K562 (cell line): ENCODE results near the gene LMLN. TPM values are rescaled to one million over a fixed set of nuclear protein-coding genes. Genes with fewer than 3 reads are reported as not detected.

Source experiments
- CREB3 ChIP-seq: fragments of 450-650 bp; conservative IDR thresholded peaks from 2 replicates; pipeline ENCODE4 v1.6.1; 2016; ENCODE audit warnings: missing genetic modification characterization, low read depth, mild to moderate bottlenecking, missing compliant biosample characterization, moderate library complexity
- ELF4 ChIP-seq: fragments of 450-650 bp; formaldehyde crosslinking; IDR thresholded peaks from 2 replicates; pipeline ENCODE4 v1.4.0; 2022; ENCODE audit warnings: missing genetic modification characterization
- PHB ChIP-seq: fragments of 250-450 bp; sonication (Bioruptor Pico); IDR thresholded peaks from 2 replicates; pipeline ENCODE4 v1.5.0; 2021
- SMAD3 ChIP-seq: fragments of 450-650 bp; formaldehyde crosslinking; conservative IDR thresholded peaks from 2 replicates; pipeline ENCODE4 v1.4.0; 2020; ENCODE audit warnings: mild to moderate bottlenecking
- SREBF1 ChIP-seq: fragments of 150-350 bp; IDR thresholded peaks from 2 replicates; pipeline ENCODE4 v1.6.1; 2014; ENCODE audit warnings: antibody characterized with exemption, low read depth, low read length, borderline replicate concordance
- TGIF2 ChIP-seq: sonication (generic); formaldehyde crosslinking; IDR thresholded peaks from 2 replicates; pipeline ENCODE4 v1.8.1; 2022; ENCODE audit warnings: mild to moderate bottlenecking, missing genetic modification reagents, moderate library complexity
- U2AF2 ChIP-seq: fragments of 200-400 bp; formaldehyde crosslinking; optimal IDR thresholded peaks from 2 replicates; pipeline ENCODE3; 2017; ENCODE audit warnings: low read depth, mild to moderate bottlenecking, low read length
- ZBTB12 ChIP-seq: fragments of 250-450 bp; sonication (Bioruptor Pico); IDR thresholded peaks from 2 replicates; pipeline ENCODE4 v1.4.0; 2020
- ZKSCAN8 ChIP-seq: fragments of 200-800 bp; sonication (Bioruptor generic); IDR thresholded peaks from 2 replicates; pipeline ENCODE4 v1.6.1; 2016; ENCODE audit warnings: missing genetic modification characterization, missing compliant biosample characterization
- ZNF318 ChIP-seq, 2 experiments: fragments of 450-650 bp; IDR thresholded peaks; 2 replicates each; pipeline ENCODE4 v1.6.1; 2016; ENCODE audit warnings: mild to moderate bottlenecking in 2 of 2, borderline replicate concordance in 1 of 2, low read depth in 1 of 2, moderate library complexity in 1 of 2
- ZNF740 ChIP-seq, 3 experiments: fragments of 200-800 bp in 1 of 3; sonication (Bioruptor generic) in 1 of 3; sonication (generic) in 1 of 3; formaldehyde crosslinking in 1 of 3; IDR thresholded peaks; 2 replicates each; pipeline versions ENCODE4 v1.6.1 to v1.8.0; 2016 to 2022; ENCODE audit warnings: mild to moderate bottlenecking in 2 of 3, missing compliant biosample characterization in 2 of 3, missing genetic modification characterization in 2 of 3, missing genetic modification reagents in 1 of 3
- ZNF780A ChIP-seq: fragments of 250-450 bp; sonication (Bioruptor Pico); IDR thresholded peaks from 2 replicates; pipeline ENCODE4 v1.5.0; 2021; ENCODE audit warnings: mild to moderate bottlenecking
- ZNF785 ChIP-seq: fragments of 250-450 bp; sonication (Bioruptor Pico); IDR thresholded peaks from 2 replicates; pipeline ENCODE4 v1.4.0; 2020; ENCODE audit warnings: mild to moderate bottlenecking
- polyA plus RNA-seq, 8 experiments: library from polyadenylated mRNA; depleted of rRNA in 4 of 8; stranded (reverse) in 5 of 8; unstranded in 3 of 8; fragments of >200 nt; fragmentation: Nextera tagmentation in 2 of 8; fragmentation: Illumina TruSeq in 1 of 8; extraction: Ambion mirVana in 2 of 8; extraction: Trizol in 1 of 8; gene quantifications; 2 replicates each; pipeline versions ENCODE4 v1.2.1 to v1.2.3, GENCODE V29; 2011 to 2014; ENCODE audit warnings: inconsistent platforms in 1 of 8, missing spikeins in 1 of 8
- total RNA-seq, 7 experiments: library from RNA; depleted of rRNA in 6 of 7; stranded (reverse); fragments of >200 nt in 6 of 7; fragmentation: Illumina TruSeq in 2 of 7; extraction: Trizol in 2 of 7; gene quantifications; 2 replicates each; pipeline versions ENCODE4 v1.2.1 to v1.2.3, GENCODE V29; 2011 to 2021; ENCODE audit warnings: low replicate concordance in 1 of 7

Gene LMLN
- total and polyA plus RNA-seq, 9 of the 15 experiments (the other 6 are each of a cell fraction or from before 2014, with no cell fraction given): 2.2 to 15.9 (median 6.9) TPM

- TF ChIP-seq ZNF318 (IDR thresholded peaks at IDR 0.05; ENCODE audit: borderline replicate concordance in 1 of 2, low read depth in 1 of 2) (no peak), ZNF785 (CRISPR knock-in tag) (no peak), TGIF2 (CRISPR knock-in tag) (no peak), ELF4 (CRISPR knock-in tag) (no peak), ZNF740 (CRISPR knock-in tag; IDR thresholded peaks at IDR 0.05) (no peak), ZNF740 (tag; IDR thresholded peaks at IDR 0.05) (no peak), SMAD3 (CRISPR knock-in tag) (no peak), CREB3 (tag) (peak; percentile 60; the same call in 1 of the 2 replicates), PHB (CRISPR knock-in tag) (no peak), U2AF2 (no peak), SREBF1 (no peak), ZBTB12 (peak; percentile 83), ZKSCAN8 (CRISPR knock-in tag) (no peak), ZNF780A (no peak)
Observed at GRCh38 chr3:197959891-197960693, at the start of gene LMLN (continued).
